ENCODE data around the gene ITPR2.

GRCh38 chr12:26623136-26623535, 209.9 kb downstream of the ITPR2 start:
- TF ChIP-seq CTCF (IDR thresholded peaks at IDR 0.05; ENCODE audit: low read length) (no peak), EZH2 (IDR thresholded peaks at IDR 0.05; ENCODE audit: borderline replicate concordance, low read length) (no peak)

Measured in OCI-LY1 (cell line).